RKO (cell line): ENCODE measurements around the gene ST3GAL3.

Source experiments
- DNase-seq: peaks from one replicate; pipeline ENCODE4 v3.0.0-alpha.2; 2016; ENCODE audit warnings: low spot score

Gene ST3GAL3

DNA sequence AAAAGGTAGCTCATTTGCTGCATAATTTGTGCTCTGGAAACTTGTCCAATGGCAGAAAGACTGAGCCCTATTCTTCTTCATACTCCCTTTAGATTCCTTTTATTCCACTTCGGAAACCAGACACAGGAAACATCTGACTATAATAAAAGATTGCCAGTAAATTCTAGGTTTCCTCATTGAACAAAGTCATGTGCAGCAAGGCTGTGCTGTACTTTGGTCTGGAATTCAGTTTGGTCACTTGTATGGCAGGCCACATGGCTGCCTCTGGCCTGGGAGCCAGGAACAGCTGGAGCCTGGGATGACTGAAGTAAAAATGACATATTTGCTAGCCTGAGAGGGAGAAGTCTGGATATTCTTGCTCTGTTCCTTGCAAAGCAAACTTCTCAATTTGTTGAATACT, 79.6 kb downstream of the ST3GAL3 start:
- DNase-seq, result no peak

DNA sequence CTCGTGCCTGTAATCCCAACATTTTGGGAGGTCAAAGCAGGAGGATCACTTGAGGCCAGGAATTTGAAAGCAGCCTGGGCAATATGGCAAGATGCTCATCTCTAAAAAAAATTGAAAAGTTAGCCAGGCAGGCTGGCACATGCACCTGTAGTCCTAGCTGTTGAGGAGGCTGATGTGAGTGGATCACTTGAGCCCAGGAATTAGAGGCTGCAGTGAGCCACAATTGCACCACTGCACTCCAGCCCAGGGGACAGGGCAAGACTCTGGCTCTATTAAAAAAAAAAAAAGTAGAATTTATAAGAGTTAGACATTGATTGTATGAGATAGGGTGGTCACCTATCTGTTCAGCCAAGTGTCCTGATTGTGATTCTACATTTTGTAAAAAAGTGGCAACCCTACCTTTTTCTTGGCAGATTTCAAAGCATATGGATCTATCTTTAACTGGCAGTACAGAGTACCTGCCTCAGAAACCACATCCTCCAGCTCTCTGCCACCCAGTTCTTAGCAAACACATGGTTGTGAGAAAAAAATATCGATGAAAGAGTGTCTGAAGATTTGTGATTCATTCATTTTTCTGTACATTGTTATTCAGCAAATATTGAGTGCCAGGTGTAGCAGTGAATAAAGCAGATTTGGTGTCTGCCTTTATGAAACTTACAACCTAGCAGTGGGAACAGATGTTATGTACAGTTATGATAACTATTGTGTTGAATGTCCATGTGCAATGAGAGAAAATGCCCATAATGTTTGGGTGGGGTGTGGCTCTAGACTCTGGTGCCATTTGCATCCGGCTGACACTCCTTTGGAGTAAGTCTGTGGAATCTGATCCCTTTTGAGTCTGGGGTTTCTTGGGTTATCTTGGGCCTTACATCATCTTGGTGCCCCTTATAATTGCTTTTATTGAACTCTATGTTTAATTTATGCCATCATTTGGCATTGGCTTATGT, 82.5 kb downstream of the ST3GAL3 start:
- no peak for DNase-seq

- DNase-seq, result no peak
These were observed 83.9 kb downstream of the ST3GAL3 start for GRCh38 chr1:43791243-43791642.

DNA sequence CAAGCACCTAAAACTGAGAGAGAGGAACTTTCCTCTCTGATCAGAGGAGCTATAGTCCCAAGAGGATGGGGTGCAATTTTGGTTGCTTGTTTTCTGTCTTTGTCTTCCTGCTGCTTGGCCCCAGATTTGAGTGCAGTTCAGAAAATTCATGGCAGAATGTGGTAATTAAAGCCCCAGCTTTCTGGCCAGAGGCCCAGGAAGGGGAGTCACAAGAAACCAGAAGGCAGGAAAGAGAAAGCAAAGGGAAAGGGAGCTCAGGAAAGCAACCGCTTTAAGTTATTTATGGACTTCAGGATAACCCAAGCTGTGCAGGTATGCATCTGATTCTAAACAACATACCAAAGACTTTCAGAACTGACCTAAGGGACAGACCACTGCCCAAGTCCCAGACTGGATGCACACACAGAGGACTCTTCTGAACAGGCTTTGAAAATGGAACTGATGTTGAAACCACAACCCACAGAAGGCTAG, 88.8 kb downstream of the ST3GAL3 start:
- DNase-seq, result no peak

- no peak for DNase-seq
These were observed 90.6 kb downstream of the ST3GAL3 start for GRCh38 chr1:43797891-43798290.

- DNase-seq, result no peak
These were observed 92.6 kb downstream of the ST3GAL3 start for GRCh38 chr1:43799656-43800635.

DNA sequence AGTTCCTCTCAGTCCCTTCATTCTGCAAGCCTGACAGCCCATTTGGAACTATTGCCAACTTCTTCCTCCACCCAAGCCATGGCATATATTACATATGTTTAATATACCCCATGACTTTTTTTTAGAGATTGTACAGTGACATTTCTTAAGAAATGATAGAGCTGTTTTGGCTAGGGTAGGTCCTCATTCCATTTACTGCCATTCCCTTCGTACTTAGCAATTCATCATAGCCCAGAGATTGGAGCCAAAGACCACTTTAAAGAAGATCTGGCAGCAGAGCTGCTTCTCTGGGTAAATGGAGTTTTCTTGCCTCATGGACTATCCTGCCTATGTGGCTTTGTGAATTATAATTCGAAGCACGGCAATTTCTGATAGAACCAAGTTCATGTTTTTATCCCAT, 93.4 kb downstream of the ST3GAL3 start:
- DNase-seq, result no peak

- DNase-seq, result no peak
These were observed 93.9 kb downstream of the ST3GAL3 start for GRCh38 chr1:43801203-43801602.

GRCh38 chr1:43802356-43802980, 95.1 kb downstream of the ST3GAL3 start:
- no peak for DNase-seq

DNA sequence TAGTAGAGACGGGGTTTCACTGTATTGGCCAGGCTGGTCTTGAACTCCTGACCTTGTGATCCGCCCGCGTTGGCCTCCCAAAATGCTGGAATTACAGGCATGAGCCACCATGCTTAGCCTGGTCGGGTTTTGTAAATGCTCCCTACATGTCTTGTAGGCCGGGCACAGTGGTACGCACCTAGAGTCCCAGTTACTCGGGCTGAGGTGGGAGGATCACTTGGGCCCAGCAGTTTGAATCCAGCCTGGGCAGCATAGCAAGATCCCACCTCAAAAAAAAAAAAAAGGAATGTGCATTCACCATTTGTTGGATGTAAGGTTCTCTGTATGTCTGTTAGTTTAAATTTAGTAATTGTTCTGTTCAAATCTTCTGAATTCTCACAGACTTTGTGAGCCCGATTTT, 95.8 kb downstream of the ST3GAL3 start:
- no peak for DNase-seq

- DNase-seq, result no peak
These were observed 96.3 kb downstream of the ST3GAL3 start for GRCh38 chr1:43803646-43804045.

DNA sequence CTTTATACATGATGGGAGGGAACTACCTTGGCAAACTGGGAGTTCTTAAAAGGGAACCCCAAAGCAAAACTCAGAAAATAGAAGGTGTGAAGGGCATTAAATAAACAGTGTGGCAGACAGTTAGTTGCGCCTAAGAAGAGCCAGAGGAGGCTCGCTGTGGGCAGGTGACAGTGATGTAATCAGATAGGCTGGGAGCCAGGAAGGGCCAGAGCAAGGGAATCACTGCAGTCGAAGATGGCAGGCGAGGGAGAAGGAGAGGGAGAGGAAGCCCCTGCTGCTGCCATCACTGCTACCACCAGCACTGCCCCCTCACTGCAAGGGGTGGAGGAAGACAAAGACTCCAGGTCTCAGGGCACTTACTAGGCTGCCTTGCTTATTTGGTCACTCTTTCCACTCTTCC, 97.2 kb downstream of the ST3GAL3 start:
- DNase-seq, result no peak

GRCh38 chr1:43805340-43805739, 98.0 kb downstream of the ST3GAL3 start:
- no peak for DNase-seq

DNA sequence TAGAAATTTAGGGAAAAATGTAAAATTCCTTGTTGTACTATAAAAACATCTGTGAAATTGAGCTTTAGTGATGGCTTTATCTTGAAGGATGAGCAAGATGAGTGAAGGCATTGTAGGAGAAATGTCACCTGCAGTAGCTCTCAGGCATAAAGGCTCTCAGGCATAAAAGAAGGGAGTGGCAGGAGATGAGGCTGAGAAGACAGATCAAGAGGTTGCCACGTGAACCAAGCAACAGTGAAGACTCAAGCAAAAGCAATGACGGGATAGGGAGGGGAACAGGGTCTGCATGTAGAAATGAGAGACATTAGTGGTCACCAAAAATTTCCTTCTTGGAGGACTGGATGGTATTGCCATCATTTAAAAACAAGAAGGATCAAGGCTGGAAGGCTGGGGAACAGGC, 98.8 kb downstream of the ST3GAL3 start:
- no peak for DNase-seq

DNA sequence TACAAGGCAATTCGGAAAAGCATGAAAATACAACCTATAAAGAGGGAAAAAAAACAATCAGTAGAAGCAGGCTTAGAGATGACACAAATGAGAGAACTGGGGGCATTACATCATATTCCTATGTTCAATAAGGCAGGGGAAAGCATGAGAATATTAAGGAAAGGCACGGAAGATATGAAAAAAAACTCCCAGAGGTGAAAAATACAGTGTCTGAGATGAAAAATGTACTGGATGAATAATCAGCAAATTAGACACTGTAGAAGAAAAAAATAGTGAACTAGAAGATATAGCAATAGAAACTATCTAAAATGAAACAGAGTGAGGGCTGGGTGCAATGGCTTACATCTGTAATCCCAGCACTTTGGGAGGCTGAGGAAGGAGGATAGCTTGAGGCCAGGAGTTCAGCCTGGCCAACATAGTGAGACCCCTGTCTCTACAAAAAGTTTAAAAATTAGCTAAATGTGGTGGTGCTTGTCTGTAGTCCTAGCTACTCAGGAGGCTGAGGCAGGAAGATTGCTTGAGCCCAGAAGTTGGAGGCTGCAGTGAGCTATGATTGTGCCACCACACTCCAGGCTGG, 101.8 kb downstream of the ST3GAL3 start:
- no peak for DNase-seq

DNA sequence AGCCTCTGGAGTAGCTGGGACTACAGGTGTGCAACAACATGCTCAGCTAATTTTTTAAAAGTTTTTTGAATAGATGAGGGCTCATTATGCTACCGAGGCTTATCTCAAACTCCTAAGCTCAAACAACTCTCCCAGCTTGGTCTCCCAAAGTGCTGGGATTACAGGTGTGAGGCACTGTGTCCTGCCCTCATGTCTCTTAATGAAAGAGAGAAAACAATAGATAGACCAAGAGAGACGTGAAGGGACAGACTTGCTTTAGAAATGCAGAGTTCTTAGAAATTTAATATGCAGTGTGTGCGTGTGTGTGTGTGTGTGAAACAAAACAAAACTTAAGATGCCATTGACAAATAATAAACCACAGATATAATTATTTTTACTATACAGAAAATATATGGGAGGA, 105.2 kb downstream of the ST3GAL3 start:
- no peak for DNase-seq

DNA sequence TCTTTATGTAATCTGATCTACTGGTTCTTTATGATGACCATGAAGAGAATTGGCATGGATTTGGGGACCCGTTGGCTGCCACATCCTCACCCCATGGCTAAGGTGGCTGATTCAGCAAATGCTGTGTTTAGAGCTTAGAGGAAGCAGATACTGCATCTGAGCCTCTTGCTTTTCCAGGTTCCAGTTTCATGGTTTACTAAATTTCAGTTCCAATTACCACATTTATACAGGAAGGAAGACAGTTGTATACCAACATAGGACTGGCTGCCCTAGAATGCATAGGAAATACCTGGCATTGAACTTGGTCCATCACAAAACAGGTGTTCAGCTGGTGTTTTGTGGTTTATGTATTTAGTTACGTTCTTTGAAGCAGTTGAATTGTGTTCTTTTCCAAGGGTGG, 107.1 kb downstream of the ST3GAL3 start:
- no peak for DNase-seq

DNA sequence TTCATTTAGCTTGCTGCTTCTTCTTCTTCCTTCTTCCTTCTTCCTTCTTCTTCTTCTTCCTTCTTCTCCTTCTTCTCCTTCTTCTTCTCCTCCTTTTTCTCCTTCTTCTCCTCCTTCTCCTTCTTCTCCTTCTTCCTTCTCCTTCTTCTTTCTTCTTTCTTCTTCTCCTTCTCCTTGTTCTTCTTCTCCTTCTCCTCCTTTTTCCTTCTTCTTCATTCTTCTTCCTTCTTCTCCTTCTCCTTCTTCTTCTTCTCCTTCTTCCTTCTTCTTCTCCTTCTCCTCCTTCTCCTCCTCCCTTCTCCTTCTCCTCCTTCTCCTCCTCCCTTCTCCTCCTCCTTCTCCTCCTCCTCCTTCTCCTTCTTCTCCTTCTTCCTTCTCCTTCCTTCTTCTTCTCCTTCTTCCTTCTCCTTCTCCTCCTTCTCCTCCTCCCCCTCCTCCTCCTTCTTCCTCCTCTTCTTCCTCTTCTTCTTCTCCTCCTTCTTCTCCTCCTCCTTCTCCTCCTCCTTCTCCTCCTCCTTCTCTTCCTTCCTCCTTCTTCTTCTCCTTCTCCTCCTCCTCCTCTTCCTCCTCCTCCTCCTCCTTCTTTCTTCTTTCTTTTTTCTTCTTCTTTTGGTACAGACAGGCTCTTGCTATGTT, 110.1 kb downstream of the ST3GAL3 start:
- no peak for DNase-seq

- DNase-seq, result no peak
These were observed 111.4 kb downstream of the ST3GAL3 start for GRCh38 chr1:43818691-43819090.

DNA sequence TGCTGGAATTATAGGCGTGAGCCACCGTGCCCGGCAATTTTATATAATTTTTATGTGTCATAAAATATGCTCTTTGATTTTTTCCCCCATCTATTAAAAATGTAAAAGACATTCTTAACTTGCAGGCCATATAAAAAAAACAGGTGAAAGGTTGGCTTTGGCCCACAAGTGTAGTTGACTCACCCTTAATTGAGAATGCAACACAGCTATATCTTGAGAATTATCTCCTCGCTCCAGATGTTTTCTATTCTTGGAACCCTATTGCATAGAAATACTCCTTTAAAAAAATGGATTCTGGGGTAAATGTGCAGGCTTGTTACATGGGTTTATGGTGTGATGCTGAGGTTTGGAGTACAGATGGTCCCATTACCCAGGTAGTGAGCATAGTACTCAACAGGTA, 112.0 kb downstream of the ST3GAL3 start:
- DNase-seq, result no peak

- DNase-seq, result no peak
These were observed 114.1 kb downstream of the ST3GAL3 start for GRCh38 chr1:43821471-43821870.
